H1 (cell line): Measurements from ENCODE around the gene SCP2.

Experiments used
- ASH2L ChIP-seq: fragments of 200-600, 300-600 bp; sonication (generic); IDR thresholded peaks from one replicate; pipeline ENCODE4 v1.7.1; 2017; ENCODE audit warnings: low read length
- CHD7 ChIP-seq: fragments of 300-600 bp; sonication (generic); IDR thresholded peaks from 2 replicates; pipeline ENCODE4 v1.7.1; 2012; ENCODE audit warnings: low read length, moderate library complexity, mild to moderate bottlenecking, inconsistent platforms; ENCODE audit not compliant: insufficient replicate concordance
- CTCF ChIP-seq, 3 experiments: IDR thresholded peaks; 1 replicate in 2 of 3; 2 replicates in 1 of 3; pipeline versions ENCODE4 v1.5.1 to v1.6.1; 2011; ENCODE audit warnings: low read length in 3 of 3, mild to moderate bottlenecking in 3 of 3, inconsistent platforms in 2 of 3, low read depth in 1 of 3, moderate library complexity in 1 of 3; ENCODE audit not compliant: insufficient read depth in 1 of 3; ENCODE audit errors: control extremely low read depth in 1 of 3
- EP300 ChIP-seq, 2 experiments: IDR thresholded peaks; 1 replicate in 1 of 2; 2 replicates in 1 of 2; pipeline ENCODE4 v1.6.1; 2011 to 2012; ENCODE audit warnings: low read depth in 2 of 2, low read length in 2 of 2, mild to moderate bottlenecking in 2 of 2, borderline replicate concordance in 1 of 2, inconsistent platforms in 1 of 2, moderate library complexity in 1 of 2
- EZH2 ChIP-seq: fragments of 200-600 bp; sonication (generic); IDR thresholded peaks from 2 replicates; pipeline ENCODE4 v1.7.1; 2012; ENCODE audit warnings: low read depth, mild to moderate bottlenecking, moderate library complexity, low read length, inconsistent platforms; ENCODE audit not compliant: severe bottlenecking
- MAFK ChIP-seq: IDR thresholded peaks from 2 replicates; pipeline ENCODE4 v1.6.1; 2012; ENCODE audit warnings: low read depth, mild to moderate bottlenecking, improper control_type of control experiment, low read length
- NRF1 ChIP-seq: IDR thresholded peaks from 2 replicates; pipeline ENCODE4 v1.6.1; 2011; ENCODE audit warnings: mild to moderate bottlenecking, low read depth, low read length, improper control_type of control experiment
- POLR2A ChIP-seq, 2 experiments: IDR thresholded peaks; 1 replicate in 1 of 2; 2 replicates in 1 of 2; pipeline ENCODE4 v1.6.1; 2011; ENCODE audit warnings: low read depth in 2 of 2, low read length in 2 of 2, mild to moderate bottlenecking in 2 of 2; ENCODE audit errors: control extremely low read depth in 1 of 2
- POU5F1 ChIP-seq: IDR thresholded peaks from 2 replicates; pipeline ENCODE4 v1.6.1; 2011; ENCODE audit warnings: low read depth, mild to moderate bottlenecking, low read length, moderate library complexity
- SIX5 ChIP-seq: IDR thresholded peaks from 2 replicates; pipeline ENCODE4 v1.6.1; 2011; ENCODE audit warnings: mild to moderate bottlenecking, low read depth, low read length
- SP4 ChIP-seq: IDR thresholded peaks from 2 replicates; pipeline ENCODE4 v1.6.1; 2012; ENCODE audit warnings: low read length, inconsistent platforms
- TAF1 ChIP-seq: IDR thresholded peaks from 2 replicates; pipeline ENCODE4 v1.6.1; 2011; ENCODE audit warnings: mild to moderate bottlenecking, low read depth, low read length
- YY1 ChIP-seq: IDR thresholded peaks from 2 replicates; pipeline ENCODE4 v1.6.1; 2011; ENCODE audit warnings: low read depth, mild to moderate bottlenecking, low read length

- TF ChIP-seq SIX5: no peak
- TF ChIP-seq CHD7: no peak
- no peak for TF ChIP-seq CTCF (IDR thresholded peaks at IDR 0.05; ENCODE audit: control extremely low read depth in 1 of 3, insufficient read depth in 1 of 3, low read depth in 1 of 3, low read length in 3 of 3)
- no peak for TF ChIP-seq SP4
- no peak for TF ChIP-seq NRF1
- no peak for TF ChIP-seq EZH2
- no peak for TF ChIP-seq YY1
- no peak for TF ChIP-seq POU5F1
- TF ChIP-seq EP300 (IDR thresholded peaks at IDR 0.05; ENCODE audit: borderline replicate concordance in 1 of 2, low read depth in 2 of 2, low read length in 2 of 2): no peak
- no peak for TF ChIP-seq POLR2A (IDR thresholded peaks at IDR 0.05; ENCODE audit: control extremely low read depth in 1 of 2, low read depth in 2 of 2, low read length in 2 of 2)
- TF ChIP-seq MAFK: no peak
- TF ChIP-seq ASH2L: no peak
- no peak for TF ChIP-seq TAF1
These were observed 20.9 kb upstream of the SCP2 start for GRCh38 chr1:52906135-52906603.
